IMR-90 (cell line): Measurements from ENCODE around the gene SGSH. TPM values are rescaled to one million over a fixed set of nuclear protein-coding genes. Genes with fewer than 3 reads are reported as not detected.

ENCODE experiments used
- ATAC-seq: fragments of 200-7000 bp; cut with Tn5 transposase; 2 replicates; pipeline ENCODE4 v1.9.1; 2020; ENCODE audit warnings: low read depth, mild to moderate bottlenecking, moderate library complexity
- BruUV-seq: library from RNA; stranded (reverse); fragments of 400-500 nt; replicated peaks from 2 replicates; lab custom pipeline; 2021; lab: Mats Ljungman, UMichigan
- CTCF ChIA-PET: fragments of 300-600 bp; formaldehyde crosslinking; extraction: SDS; loops from one replicate; lab custom pipeline; 2021; ENCODE audit warnings: antibody characterized with exemption; lab: Yijun Ruan, JAX
- POLR2A ChIA-PET: fragments of 300-600 bp; sonication (Branson Sonifier 250); formaldehyde crosslinking; loops from one replicate; lab custom pipeline; 2022; ENCODE audit warnings: antibody characterized with exemption; ENCODE audit not compliant: unreplicated experiment; lab: Charles Lee
- DNase-seq: peaks from one replicate; pipeline ENCODE4 v3.0.0; 2013
- H2AFZ ChIP-seq: replicated peaks from 2 replicates; pipeline ENCODE3; 2013; ENCODE audit warnings: low read length, mild to moderate bottlenecking; ENCODE audit not compliant: poor library complexity
- H2AK5ac ChIP-seq: 2 replicates; pipeline ENCODE4 v1.6.1; 2013; ENCODE audit warnings: low read depth, low read length, inconsistent platforms
- H2AK9ac ChIP-seq: replicated peaks from 2 replicates; pipeline ENCODE3; 2013; ENCODE audit warnings: mild to moderate bottlenecking, low read depth, low read length, moderate library complexity; ENCODE audit not compliant: poor library complexity
- H2BK120ac ChIP-seq: 2 replicates; pipeline ENCODE4 v1.6.1; 2013; ENCODE audit warnings: low read depth, low read length, inconsistent platforms
- H2BK15ac ChIP-seq: 3 replicates; pipeline ENCODE4 v1.6.1; 2013; ENCODE audit warnings: low read depth, low read length, inconsistent platforms
- H2BK20ac ChIP-seq: 2 replicates; pipeline ENCODE4 v1.6.1; 2013; ENCODE audit warnings: low read depth, mild to moderate bottlenecking, inconsistent platforms, low read length, moderate library complexity
- H2BK5ac ChIP-seq: 2 replicates; pipeline ENCODE4 v1.6.1; 2013; ENCODE audit warnings: mild to moderate bottlenecking, low read depth, low read length, inconsistent platforms; ENCODE audit not compliant: poor library complexity, severe bottlenecking
- H3K14ac ChIP-seq: replicated peaks from 2 replicates; pipeline ENCODE4 v1.6.1; 2013; ENCODE audit warnings: low read depth, low read length, inconsistent platforms
- H3K18ac ChIP-seq: 2 replicates; pipeline ENCODE4 v1.6.1; 2013; ENCODE audit warnings: low read depth, low read length, control low read depth
- H3K23ac ChIP-seq: 2 replicates; pipeline ENCODE4 v1.6.1; 2013; ENCODE audit warnings: low read depth, low read length, inconsistent platforms
- H3K27ac ChIP-seq: 2 replicates; pipeline ENCODE4 v1.5.1; 2013; ENCODE audit warnings: mild to moderate bottlenecking, control low read depth, low read length; ENCODE audit not compliant: insufficient read depth
- H3K27me3 ChIP-seq: 2 replicates; pipeline ENCODE4 v1.6.1; 2013; ENCODE audit warnings: low read length; ENCODE audit not compliant: control insufficient read depth, insufficient read depth
- H3K36me3 ChIP-seq: 2 replicates; pipeline ENCODE4 v1.6.1; 2013; ENCODE audit warnings: low read length, mixed read lengths; ENCODE audit not compliant: control insufficient read depth, insufficient read depth
- H3K4ac ChIP-seq: 2 replicates; pipeline ENCODE4 v1.6.1; 2013; ENCODE audit warnings: low read depth, low read length, inconsistent platforms
- H3K4me1 ChIP-seq: 2 replicates; pipeline ENCODE4 v1.6.1; 2013; ENCODE audit warnings: low read length, mixed read lengths; ENCODE audit not compliant: control insufficient read depth, insufficient read depth
- H3K4me2 ChIP-seq: 2 replicates; pipeline ENCODE4 v1.6.1; 2013; ENCODE audit warnings: low read depth, mild to moderate bottlenecking, control low read depth, low read length, moderate library complexity
- H3K4me3 ChIP-seq: 2 replicates; pipeline ENCODE4 v1.5.1; 2013; ENCODE audit warnings: low read depth, mild to moderate bottlenecking, control low read depth, low read length, moderate library complexity; ENCODE audit not compliant: insufficient read depth
- H3K56ac ChIP-seq: 2 replicates; pipeline ENCODE4 v1.6.1; 2013; ENCODE audit warnings: low read length, inconsistent platforms; ENCODE audit not compliant: insufficient read depth; ENCODE audit errors: extremely low read depth
- H3K79me1 ChIP-seq, 2 experiments: 2 replicates each; pipeline ENCODE4 v1.6.1; 2013; ENCODE audit warnings: low read length in 2 of 2, inconsistent platforms in 1 of 2, low read depth in 1 of 2
- H3K9ac ChIP-seq: 2 replicates; pipeline ENCODE4 v1.6.1; 2013; ENCODE audit warnings: low read depth, low read length, control low read depth
- H3K9me1 ChIP-seq: 2 replicates; pipeline ENCODE4 v1.6.1; 2013; ENCODE audit warnings: low read length, inconsistent platforms; ENCODE audit not compliant: insufficient read depth
- H3K9me3 ChIP-seq: 2 replicates; pipeline ENCODE4 v1.6.1; 2013; ENCODE audit warnings: low read length; ENCODE audit not compliant: control insufficient read depth, insufficient read depth
- H4K20me1 ChIP-seq: 2 replicates; pipeline ENCODE4 v1.6.1; 2013; ENCODE audit warnings: low read length, inconsistent platforms; ENCODE audit not compliant: insufficient read depth
- H4K5ac ChIP-seq: 2 replicates; pipeline ENCODE4 v1.6.1; 2013; ENCODE audit warnings: mild to moderate bottlenecking, low read depth, low read length, control low read depth
- H4K8ac ChIP-seq, 2 experiments: 2 replicates each; pipeline ENCODE4 v1.6.1; 2013; ENCODE audit warnings: low read depth in 2 of 2, low read length in 2 of 2, control low read depth in 1 of 2, inconsistent platforms in 1 of 2
- H4K91ac ChIP-seq: 2 replicates; pipeline ENCODE4 v1.6.1; 2013; ENCODE audit warnings: low read depth, low read length, inconsistent platforms; ENCODE audit not compliant: insufficient read depth
- CHD1 ChIP-seq: IDR thresholded peaks from 2 replicates; pipeline ENCODE4 v1.6.1; 2012; ENCODE audit warnings: low read depth, low read length, improper control_type of control experiment
- FOS ChIP-seq: fragments of 150-350 bp; IDR thresholded peaks from 2 replicates; pipeline ENCODE4 v1.6.1; 2016; ENCODE audit warnings: low read depth, low read length
- MAFK ChIP-seq: IDR thresholded peaks from 2 replicates; pipeline ENCODE4 v1.6.1; 2012; ENCODE audit warnings: low read depth, low read length, improper control_type of control experiment
- MAZ ChIP-seq: IDR thresholded peaks from 2 replicates; pipeline ENCODE4 v1.6.1; 2012; ENCODE audit warnings: low read depth, mild to moderate bottlenecking, low read length, improper control_type of control experiment, moderate library complexity, borderline replicate concordance
- RAD21 ChIP-seq: IDR thresholded peaks from 2 replicates; pipeline ENCODE4 v1.6.1; 2012; ENCODE audit warnings: low read length, improper control_type of control experiment
- USF2 ChIP-seq: fragments of 150-350 bp; IDR thresholded peaks from 2 replicates; pipeline ENCODE4 v1.6.1; 2017; ENCODE audit warnings: mild to moderate bottlenecking, antibody characterized with exemption, low read length, low read depth
- WGBS, 2 experiments: methylation state at CpG; one replicate each; pipeline versions ENCODE4 v1.1.5 to v1.1.7; 2013; ENCODE audit warnings: missing lambda C conversion rate in 2 of 2; ENCODE audit not compliant: insufficient read length in 1 of 2; ENCODE audit errors: extremely low coverage in 2 of 2; 5-methylcytosine and 5-hydroxymethylcytosine counted together
- dilution Hi-C: fragments of 300-500 bp; cut with HindIII; formaldehyde crosslinking; loops from one replicate; pipeline ENCODE4 v1.14.3; 2018; ENCODE audit warnings: low sequenced_read_pairs; ENCODE audit not compliant: unreplicated experiment
- in situ Hi-C: fragments of 300-500 bp; cut with MboI; formaldehyde crosslinking; loops from 3 replicates; pipeline ENCODE4 v1.14.3; 2019; ENCODE audit warnings: low sequenced_read_pairs, inconsistent platforms, mixed read lengths
- intact Hi-C: fragments of 100-400 bp; cut with micrococcal nuclease; formaldehyde crosslinking; loops from 2 replicates; pipeline ENCODE4 v1.10.0; 2022
- polyA plus RNA-seq, 3 experiments: library from polyadenylated mRNA; depleted of rRNA; stranded (reverse); fragments of >200 nt; gene quantifications; 2 replicates each; pipeline ENCODE4 v1.2.3, GENCODE V29; 2012; ENCODE audit warnings: low replicate concordance in 1 of 3
- total RNA-seq: library from RNA; depleted of rRNA; stranded (reverse); fragments of >200 nt; gene quantifications from 2 replicates; pipeline ENCODE4 v1.2.3, GENCODE V29; 2012

SGSH gene
- total and polyA plus RNA-seq, 2 of the 4 experiments (the other 2 are of a cell fraction), result 3.0 to 41.5 TPM

- Histone ChIP-seq H2BK20ac (no peak overlapping the region), H2BK120ac (no peak overlapping the region), H4K8ac (no peak overlapping the region), H3K14ac (no peak overlapping the region), H3K27ac (no peak overlapping the region), H3K9me1 (no peaks in the 10 kb centered on the region; the same call in 1 of the 2 replicates), H3K9me3 (peaks cover 2% of the 10 kb centered on the region; the same call in 1 of the 2 replicates), H2BK15ac (no peak overlapping the region), H4K91ac (no peak overlapping the region), H3K9ac (no peak overlapping the region), H2AK9ac (no peak overlapping the region), H2AFZ (no peak overlapping the region), H4K5ac (no peak overlapping the region), H3K4me1 (no peaks in the 10 kb centered on the region), H4K20me1 (no peaks in the 10 kb centered on the region), H3K4me2 (no peak overlapping the region), H3K18ac (no peak overlapping the region), H2BK5ac (no peak overlapping the region), H3K4ac (no peak overlapping the region), H3K27me3 (peaks cover 27% of the 10 kb centered on the region), H3K79me1 (no peaks in the 10 kb centered on the region), H3K56ac (no peak overlapping the region), H2AK5ac (no peak overlapping the region), H3K36me3 (no peaks in the 10 kb centered on the region), H3K4me3 (no peak overlapping the region), H3K23ac (no peak overlapping the region)
- BruUV-seq, result no TSS peak
- CTCF ChIA-PET, result no interaction called here
- ATAC-seq (no peak), DNase-seq (no peak)
- in situ Hi-C loops (no loop called here), dilution Hi-C loops (no loop called here), intact Hi-C loops (no loop called here)
- TF ChIP-seq RAD21 (no peak), MAFK (no peak), MAZ (no peak), FOS (no peak), CHD1 (no peak), USF2 (no peak)
- POLR2A ChIA-PET, result no interaction called here
- WGBS, 2 experiments, result 100% methylated on average over 1 of the region's 6 CpGs; no CpG with 5 or more reads in 1 of the 2 experiments
Measured at GRCh38 chr17:80166446-80166845, 53.7 kb downstream of the SGSH start.
